Peyer's patch (tissue), 4 donors: Measurements from ENCODE around the gene HIVEP2.

ENCODE experiments used
- POLR2A ChIP-seq, 2 donors: fragments of 450-650 bp; IDR thresholded peaks; one replicate each; pipeline ENCODE4 v1.5.1; 2017; ENCODE audit warnings: antibody characterized with exemption in 2 of 2, mild to moderate bottlenecking in 2 of 2, moderate library complexity in 2 of 2
- TF ChIP-seq, protein P1 (sequence below), 6 experiments: fragments of 450-650 bp in 4 of 6; fragments of 200-600 bp in 2 of 6; sonication (generic) in 1 of 6; IDR thresholded peaks; one replicate each; pipeline ENCODE4 v1.5.1; 2017 to 2019; ENCODE audit warnings: antibody characterized with exemption in 6 of 6, mild to moderate bottlenecking in 3 of 6, moderate library complexity in 1 of 6

DNA sequence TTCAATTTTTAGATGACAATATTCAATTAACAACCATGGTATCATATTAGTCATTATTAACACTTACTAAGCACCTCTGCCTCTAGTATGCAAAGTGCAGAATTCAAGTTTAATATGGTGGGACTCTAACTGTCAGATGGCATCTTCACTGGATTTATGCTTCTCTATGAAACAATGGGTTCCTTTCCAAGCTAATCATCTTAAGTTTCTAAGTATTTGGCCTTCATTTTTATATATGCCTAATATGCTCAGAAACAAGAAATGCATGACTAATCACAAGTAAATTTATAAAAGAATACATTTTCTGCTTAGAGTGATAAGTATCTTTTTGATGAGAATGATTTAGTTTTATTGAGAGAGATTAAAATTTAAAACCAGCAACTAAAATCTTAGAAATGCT, 144.7 kb downstream of the HIVEP2 start:
- TF ChIP-seq, protein P1, sequence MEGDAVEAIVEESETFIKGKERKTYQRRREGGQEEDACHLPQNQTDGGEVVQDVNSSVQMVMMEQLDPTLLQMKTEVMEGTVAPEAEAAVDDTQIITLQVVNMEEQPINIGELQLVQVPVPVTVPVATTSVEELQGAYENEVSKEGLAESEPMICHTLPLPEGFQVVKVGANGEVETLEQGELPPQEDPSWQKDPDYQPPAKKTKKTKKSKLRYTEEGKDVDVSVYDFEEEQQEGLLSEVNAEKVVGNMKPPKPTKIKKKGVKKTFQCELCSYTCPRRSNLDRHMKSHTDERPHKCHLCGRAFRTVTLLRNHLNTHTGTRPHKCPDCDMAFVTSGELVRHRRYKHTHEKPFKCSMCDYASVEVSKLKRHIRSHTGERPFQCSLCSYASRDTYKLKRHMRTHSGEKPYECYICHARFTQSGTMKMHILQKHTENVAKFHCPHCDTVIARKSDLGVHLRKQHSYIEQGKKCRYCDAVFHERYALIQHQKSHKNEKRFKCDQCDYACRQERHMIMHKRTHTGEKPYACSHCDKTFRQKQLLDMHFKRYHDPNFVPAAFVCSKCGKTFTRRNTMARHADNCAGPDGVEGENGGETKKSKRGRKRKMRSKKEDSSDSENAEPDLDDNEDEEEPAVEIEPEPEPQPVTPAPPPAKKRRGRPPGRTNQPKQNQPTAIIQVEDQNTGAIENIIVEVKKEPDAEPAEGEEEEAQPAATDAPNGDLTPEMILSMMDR (IDR thresholded peaks at IDR 0.05): no peak
- no peak for TF ChIP-seq POLR2A (IDR thresholded peaks at IDR 0.05)
